GM18505 (cell line): ENCODE results near the gene IFNAR1.

Experiments
- ATAC-seq: cut with Tn5 transposase; IDR thresholded peaks from one replicate; pipeline ENCODE4 v1.9.1; 2021; ENCODE audit not compliant: unreplicated experiment
- POLR2A ChIP-seq: IDR thresholded peaks from 4 replicates; pipeline ENCODE4 v1.6.1; 2011; ENCODE audit warnings: borderline replicate concordance; ENCODE audit not compliant: insufficient read depth, insufficient read length; ENCODE audit errors: extremely low read depth

The IFNAR1 gene

GRCh38 chr21:33324291-33325221 is at the start of gene IFNAR1:
Gene IFNAR1, plus strand, starts transcription at chr21:33324970. Its CDS starts 86 bp downstream, at chr21:33325056.
- ATAC-seq = peak; percentile 69

DNA sequence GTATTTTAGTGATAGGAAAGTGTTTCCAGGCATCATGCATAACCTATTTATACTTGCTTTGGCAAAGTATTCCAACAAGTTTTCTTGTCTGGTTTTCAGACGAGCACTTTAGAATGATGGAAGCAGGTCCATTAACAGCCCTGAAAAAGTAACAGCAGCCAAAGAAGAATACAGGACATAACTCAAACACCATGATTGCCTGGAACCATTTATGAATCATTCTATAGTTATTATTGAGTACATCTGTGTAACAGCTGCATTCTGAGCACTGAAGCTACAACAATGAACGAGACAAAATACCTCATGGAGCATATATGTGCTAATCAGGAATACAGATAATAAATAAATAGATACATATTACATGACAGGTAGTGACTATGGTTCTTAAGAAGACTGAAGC is 46.0 kb upstream of the IFNAR1 start:
- ATAC-seq = no peak

More at GRCh38 chr21:33324291-33325221, at the start of gene IFNAR1:
- TF ChIP-seq POLR2A = peak; percentile 90

DNA sequence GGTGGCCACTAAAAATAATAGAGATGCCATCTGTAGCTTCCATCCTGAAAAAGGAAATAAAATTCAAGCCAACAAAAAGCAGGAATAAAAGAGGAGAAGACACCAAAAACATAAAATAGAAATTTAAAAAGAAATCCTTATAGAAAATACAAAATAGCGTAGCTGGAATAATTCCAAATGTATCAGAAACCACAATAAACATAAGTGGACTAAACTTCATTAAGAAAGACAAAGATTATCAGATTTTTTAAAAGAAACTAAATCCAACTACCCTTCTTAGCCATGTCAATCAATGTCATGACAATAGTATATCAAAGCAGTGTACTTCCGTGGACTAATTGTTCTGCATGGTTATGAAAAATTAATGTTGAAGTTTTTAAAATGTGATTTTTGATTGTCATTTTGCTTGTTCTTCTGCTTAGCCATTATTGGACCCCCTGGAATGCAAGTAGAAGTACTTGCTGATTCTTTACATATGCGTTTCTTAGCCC is 45.4 kb upstream of the IFNAR1 start:
- TF ChIP-seq POLR2A = no peak
- no peak for ATAC-seq

More for the DNA sequence above, 46.0 kb upstream of the IFNAR1 start:
- no peak for TF ChIP-seq POLR2A

DNA sequence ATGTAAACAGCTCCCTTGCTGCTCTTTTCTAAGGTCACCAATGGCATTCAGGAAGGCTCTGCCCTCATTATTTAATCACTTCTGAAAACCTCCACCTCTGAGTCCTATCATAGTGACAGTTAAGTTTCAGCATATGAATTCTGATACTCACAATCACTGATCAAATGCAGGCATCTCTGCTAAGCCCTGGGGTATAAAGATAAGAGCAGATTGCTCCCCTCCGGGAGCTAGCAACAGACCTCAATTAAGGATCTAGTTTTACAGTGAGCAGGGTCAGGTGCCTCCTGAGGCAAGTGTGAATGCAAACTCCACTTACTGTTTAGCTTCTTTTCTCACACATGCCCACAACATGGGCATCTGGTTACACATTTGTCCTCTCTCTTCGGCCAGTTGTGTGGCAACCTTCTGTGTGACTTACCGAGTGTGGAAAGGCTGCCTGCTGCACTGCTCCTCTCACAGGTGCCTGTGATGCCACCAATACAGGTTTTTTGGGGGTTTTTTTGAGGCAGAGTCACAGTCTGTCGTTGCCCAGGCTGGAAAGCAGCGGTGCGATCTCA is 43.6 kb upstream of the IFNAR1 start:
- no peak for TF ChIP-seq POLR2A
- no peak for ATAC-seq

GRCh38 chr21:33283203-33283602 is 41.6 kb upstream of the IFNAR1 start:
- ATAC-seq = no peak
- TF ChIP-seq POLR2A = no peak

GRCh38 chr21:33286076-33286475 is 38.7 kb upstream of the IFNAR1 start:
- no peak for ATAC-seq
- TF ChIP-seq POLR2A = no peak

DNA sequence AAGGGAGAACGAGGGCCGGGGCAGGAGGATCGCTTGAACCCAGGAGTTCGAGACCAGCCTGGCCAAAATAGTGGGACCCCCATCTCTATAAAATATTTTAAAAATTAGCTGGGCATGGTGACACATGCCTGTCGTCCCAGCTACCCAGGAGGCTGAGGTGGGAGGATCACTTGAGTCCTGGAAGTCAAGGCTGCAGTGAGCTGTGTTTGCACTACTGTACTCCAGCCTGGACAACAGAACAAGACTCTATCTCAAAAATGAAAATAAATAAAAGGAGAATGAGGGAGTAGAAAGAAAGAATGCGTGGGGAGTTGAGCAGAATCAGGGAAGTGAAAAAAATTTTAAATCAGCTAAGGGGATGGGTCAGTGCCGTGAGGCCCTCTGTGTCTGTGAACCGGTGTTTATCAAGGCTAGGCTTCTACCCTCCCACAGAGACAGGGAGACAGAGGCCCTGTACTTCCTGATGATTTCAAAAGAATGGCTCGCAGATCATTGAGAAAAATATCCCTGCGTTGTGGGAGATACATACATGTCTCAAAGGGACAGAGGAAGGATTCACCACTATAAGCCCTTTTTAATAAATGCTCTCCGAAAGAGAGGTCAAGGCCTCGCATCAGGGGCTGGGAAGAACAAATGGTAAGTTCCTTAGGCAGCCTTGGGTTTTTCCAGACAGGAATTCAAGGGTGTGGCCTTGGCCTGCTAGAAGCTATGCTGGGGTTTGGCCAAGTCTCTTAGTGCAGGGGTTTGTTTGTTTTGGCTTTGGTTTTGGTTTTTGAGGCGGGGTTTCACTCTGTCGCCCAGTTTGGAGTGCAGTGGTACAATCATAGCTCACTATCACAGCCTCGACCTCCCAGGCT is 37.9 kb upstream of the IFNAR1 start:
- no peak for TF ChIP-seq POLR2A

GRCh38 chr21:33289199-33289819 is 35.5 kb upstream of the IFNAR1 start:
- TF ChIP-seq POLR2A = no peak
- no peak for ATAC-seq

More for the DNA sequence above, 37.9 kb upstream of the IFNAR1 start:
- no peak for ATAC-seq

DNA sequence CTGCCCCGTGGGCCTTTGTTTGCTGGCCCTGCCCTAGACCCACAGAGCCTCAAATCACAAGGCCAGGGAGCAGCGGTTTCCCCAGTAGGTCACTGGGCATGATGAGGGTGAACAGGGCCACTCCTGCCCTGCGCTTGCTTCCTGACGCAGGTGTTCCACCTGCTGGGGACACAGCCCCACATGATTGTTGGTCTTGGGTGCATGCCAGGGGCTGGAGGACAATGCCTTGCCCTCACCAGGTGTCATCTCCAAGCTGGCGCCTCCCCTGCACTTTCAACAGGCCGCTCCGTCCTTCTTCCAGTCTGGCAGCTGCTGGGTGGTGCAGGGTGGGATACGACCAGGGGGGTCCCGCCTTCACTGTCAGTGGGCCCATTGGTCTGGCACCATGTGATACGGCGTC is 34.3 kb upstream of the IFNAR1 start:
- no peak for ATAC-seq
- TF ChIP-seq POLR2A = no peak

DNA sequence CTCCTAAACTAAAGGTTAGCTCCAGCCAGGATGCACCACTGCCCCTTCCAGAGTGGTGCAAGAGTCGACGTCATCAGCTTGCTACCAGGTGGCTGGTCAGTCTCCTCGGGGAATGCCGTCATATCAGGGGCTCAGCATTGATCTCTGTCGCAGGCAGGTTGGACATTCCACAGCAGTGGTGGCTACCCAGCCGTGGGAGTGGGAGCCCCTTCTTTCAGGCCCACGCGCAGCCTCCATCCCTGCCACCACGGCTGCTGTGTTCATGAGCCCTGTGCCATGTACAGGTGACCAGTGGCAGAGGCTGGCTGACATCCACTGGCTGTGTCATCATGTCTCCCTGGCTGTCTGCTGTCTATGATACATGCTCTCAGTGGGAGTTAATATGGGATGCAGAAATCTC is 33.1 kb upstream of the IFNAR1 start:
- no peak for ATAC-seq
- no peak for TF ChIP-seq POLR2A

DNA sequence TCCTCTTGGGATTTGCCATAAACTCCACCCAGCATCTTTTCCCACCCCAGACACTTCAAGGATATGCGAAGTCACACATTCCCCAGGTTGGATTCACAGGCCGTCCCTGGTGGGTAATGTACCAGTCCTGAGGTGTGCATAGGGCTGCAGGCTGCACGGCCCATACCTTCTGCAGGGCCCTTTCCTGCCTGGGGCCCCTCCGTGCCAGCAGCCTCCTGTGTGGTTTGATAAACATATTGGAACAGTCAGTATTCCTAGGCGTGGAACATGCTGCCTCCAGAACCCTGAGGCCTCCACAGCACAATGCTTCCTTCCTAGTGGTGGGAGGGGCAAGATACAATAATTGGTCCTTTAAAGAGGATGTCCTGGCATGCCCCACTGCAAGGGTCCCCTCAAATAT is 32.0 kb upstream of the IFNAR1 start:
- ATAC-seq = no peak
- TF ChIP-seq POLR2A = no peak

- no peak for ATAC-seq
- no peak for TF ChIP-seq POLR2A
Observed at GRCh38 chr21:33293136-33293535, 31.6 kb upstream of the IFNAR1 start.

DNA sequence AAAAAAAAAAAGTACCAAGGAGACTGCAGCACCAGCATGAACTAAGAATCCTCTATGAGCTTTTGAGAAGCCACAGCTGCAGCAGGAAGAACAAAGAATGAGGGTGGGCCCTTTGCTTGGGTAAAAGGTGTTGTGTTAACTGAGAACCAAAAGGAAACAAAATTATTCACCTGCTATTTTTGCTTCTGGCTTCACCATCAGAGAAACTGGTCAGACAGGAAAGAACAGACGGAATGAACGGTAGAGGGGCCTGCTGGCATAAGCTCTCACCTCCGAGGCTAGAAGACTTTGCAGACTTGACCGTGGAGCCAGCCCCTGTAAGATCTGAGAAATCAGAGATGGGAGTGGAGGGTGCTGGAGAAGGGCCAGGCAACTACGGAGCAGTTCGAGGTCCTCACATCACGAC is 31.0 kb upstream of the IFNAR1 start:
- ATAC-seq = no peak

More for the DNA sequence above, 31.0 kb upstream of the IFNAR1 start:
- no peak for TF ChIP-seq POLR2A
